Stimulated activated CD4-positive, alpha-beta T cell treated with anti-CD3 and anti-CD28 coated beads, Interleukin-12 subunit alpha, Interleukin-12 subunit beta, amount 100 ng/mL, for 24 hours (primary cell): ENCODE measurements around the gene NDUFA11.

Experiments
- DNase-seq, 2 experiments: peaks; one replicate each; pipeline ENCODE4 v3.0.0-alpha.2; 2020; ENCODE audit warnings: low read depth in 2 of 2

NDUFA11 gene

DNA sequence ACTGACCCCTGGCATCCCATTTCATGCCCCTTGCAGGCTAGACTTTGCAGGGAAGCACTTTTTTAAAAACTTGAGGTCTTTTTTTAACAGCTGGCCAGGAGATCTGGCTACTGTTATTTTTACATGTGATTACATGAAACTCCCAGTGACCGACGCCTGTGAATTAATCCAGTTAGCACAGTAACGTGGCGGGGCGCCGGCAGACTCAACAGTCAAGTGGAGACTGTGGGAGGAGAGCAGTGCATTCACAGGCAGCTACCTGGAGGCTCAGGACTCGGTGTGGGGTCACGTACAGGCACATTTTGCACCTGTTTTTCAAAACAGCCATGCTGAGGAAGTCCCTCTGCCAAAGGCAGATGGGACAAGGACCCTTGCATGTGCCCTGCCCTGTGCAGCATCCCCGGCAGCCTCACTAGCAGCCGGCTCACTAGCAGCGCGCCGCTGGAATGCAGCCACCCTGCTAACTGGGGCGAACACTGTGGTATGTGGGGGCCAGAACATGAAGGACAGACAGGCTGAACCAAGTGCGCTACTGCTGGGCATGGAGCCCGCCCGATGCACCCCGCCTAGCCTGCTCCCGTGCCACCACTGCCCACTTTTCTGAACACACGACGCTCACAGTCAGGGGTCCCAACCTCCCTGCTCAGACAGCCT, 29.1 kb upstream of the NDUFA11 start:
- no peak for DNase-seq

GRCh38 chr19:5932146-5932545, 28.6 kb upstream of the NDUFA11 start:
- DNase-seq: no peak

GRCh38 chr19:5931251-5931650, 27.7 kb upstream of the NDUFA11 start:
- DNase-seq: no peak

DNA sequence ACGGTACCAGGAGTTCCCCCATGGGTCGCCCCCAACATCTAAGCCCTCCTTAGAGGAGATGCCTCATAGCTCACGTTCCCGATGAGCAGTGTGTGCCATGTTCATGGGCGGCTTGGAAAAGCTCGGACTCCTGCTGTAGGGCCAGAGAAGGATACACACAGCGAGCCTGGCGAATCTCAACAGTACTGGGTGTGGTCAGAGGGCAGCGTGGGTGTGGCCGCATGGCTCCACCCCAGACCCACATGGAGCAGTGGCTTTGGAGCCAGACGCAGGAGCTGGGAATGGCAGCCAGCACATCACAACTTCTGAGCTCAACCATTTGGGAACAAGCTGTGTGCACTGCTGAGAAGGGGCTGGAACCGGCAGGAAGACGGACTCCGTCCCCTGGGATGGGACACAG, 26.0 kb upstream of the NDUFA11 start:
- no peak for DNase-seq

DNA sequence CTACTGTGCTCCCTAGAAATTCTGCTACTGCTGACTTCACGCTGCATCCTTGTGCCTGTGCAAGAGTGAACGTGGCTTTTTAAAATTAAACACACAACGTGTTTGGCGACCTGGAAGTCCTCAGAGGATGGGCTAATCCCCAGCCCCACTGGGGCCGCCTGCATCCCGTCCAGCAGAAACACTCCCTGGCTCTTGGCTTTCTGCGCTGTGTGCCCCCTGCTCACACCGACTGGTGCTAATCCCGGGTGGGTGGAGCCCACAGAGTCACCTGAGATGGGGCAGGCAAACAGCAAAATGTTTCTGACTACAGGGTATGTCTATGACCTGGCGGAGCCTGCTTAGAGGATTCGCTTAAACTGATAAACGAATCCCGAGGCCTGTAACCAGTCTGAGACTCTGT, 25.6 kb upstream of the NDUFA11 start:
- no peak for DNase-seq

GRCh38 chr19:5927441-5927821, 23.8 kb upstream of the NDUFA11 start:
- DNase-seq: no peak

- no peak for DNase-seq
These were observed 23.3 kb upstream of the NDUFA11 start for GRCh38 chr19:5926641-5927440.

DNA sequence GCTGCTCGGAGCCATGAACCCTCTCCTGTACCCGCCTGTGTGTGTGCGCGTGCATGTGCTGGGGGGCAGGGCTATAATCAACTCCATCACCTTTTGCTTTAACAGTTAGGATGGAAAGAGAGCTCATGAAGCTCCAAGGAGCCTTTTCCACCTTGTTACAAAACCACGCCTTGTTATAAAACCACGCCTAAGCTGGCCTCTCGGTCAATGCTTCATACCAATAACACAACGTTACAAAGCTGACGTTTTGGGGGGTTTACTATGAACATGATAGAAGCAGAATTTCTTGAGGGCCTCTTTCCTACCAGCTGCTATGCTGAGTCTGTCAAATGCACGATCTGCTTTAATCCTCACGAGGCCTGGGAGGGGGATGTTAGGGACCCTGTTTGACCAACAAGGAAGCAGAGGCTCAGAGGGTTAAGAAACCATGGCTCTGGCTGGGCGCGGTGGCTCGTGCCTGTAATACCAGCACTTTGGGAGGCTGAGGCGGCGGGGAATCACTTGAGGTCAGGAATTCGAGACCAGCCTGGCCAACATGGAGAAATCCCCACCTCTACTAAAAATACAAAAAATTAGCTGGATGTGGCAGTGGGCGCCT, 22.3 kb upstream of the NDUFA11 start:
- no peak for DNase-seq

DNA sequence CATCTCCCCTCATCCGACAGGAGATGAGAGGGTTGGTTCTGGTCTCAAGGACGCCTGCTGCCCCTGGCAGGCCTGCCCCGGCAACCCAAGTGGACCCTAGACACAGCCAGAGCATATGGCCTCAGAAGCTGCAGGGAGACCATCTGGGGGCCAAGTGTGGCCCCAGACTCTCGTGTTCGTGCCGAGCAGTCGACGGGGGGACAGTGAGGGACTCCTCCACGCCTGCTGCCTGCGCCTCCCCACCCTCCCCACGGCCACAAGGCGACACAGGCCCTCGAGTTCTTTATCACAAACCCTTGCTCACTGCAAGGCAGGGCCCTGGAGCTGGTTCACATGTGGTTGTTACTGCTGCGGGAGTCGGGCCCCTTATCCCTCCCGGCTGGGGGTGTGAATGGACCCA, 19.8 kb upstream of the NDUFA11 start:
- no peak for DNase-seq

DNA sequence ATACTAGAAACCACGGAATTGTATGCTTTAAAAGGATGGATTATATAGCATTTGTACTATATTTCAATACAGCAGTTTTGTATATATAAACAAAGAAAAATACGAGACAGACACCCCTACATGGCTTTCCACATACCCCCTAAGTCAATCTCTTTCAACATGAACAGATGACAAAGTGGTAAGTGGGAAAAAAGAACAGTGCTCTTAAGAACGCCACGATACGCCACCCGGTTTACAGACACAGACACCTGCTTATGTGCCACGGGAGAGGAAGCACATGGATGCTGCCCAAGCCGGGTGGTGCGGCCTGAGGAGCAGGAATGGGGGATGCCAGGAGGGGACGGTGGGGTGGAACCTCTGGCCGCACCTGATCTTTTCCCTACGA, 18.6 kb upstream of the NDUFA11 start:
- DNase-seq: no peak

GRCh38 chr19:5921516-5922160, 18.0 kb upstream of the NDUFA11 start:
- DNase-seq: no peak

DNA sequence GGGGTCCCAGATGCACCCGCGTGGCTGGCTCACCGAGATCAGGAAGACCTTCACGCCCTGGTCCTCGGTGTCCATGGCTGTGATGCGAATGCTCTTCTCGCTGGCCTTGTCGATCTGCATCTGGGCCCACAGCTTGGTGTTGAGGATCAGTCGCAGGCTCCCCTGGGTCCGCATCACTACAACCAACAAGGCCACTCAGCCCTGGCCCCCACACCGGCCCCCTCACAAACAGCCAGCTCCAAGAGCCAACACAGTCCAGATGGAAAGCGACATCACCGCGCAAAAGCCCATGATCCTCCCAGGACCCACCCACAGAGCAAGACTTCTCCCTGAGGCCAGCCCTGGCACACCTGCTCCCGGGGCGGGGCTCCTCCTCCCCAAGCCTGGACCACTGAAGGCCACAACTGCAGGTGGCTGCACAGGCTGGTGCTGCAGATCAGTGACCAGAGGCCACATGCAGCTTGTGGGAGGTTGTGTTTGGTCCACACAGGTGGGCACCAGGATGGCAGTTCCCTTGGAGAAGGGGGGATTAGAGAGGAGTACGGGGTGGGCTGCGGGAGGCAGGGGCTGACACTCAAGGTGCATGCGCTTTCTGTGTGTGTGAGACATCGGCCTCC, 15.0 kb upstream of the NDUFA11 start:
- no peak for DNase-seq

DNA sequence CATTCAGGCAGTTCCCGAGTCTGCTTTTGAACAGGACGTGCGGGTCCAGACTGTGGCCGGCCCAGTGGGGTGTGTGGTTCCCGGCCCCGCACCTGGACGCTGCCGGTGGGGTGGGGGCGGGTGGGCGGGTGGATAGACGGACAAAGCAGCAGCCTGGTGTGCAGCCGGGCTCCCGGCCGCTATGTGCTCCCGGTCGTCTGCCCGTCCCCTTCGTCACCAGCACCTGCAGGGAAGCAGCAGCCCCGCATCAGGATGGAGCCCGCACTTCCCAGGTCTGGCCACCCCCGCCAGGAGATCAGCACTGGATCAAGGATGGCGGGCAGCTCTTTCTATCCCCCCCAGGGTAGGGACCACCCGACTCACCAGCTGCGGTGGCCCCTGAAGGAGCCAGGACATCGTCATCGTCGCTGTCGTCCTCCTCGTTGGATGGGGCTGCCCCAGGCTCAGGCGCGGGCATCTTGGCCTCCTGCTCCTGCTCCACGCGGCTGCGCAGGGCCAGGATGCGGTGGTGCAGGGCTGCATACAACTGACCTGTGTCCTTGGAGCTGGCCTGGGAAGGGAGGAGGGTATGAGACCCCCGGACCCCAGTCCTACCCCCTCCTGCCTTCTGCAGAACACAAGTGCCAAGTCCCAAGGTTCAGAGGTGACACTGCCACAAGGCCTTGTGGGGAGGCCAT, 14.0 kb upstream of the NDUFA11 start:
- DNase-seq: no peak

DNA sequence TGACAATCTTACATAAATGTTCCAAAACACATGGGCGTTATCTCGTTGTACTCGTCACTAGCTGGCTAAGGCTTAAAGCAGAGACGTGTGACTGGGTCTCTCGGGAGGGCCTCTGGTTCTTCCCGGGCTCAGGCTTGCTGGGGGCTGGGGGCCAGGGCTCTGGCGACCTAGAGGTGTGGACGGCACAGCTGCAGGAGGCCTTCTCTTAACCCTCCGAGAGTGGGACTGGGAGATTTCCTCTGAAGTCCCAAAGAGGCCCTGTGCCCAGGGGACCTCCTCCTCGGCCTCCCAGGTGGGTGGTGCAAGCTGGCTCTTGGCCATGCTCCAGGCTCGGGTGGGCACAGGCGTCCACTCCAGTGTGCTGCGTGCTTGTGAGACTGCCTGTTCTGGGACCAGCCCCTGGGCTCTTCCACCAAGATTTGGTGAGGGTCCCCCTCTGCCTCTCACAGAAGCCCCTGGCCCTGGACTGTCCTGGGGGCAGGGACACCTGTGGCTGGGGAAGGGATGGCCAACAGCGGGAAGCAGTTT, 12.7 kb upstream of the NDUFA11 start:
- no peak for DNase-seq

DNA sequence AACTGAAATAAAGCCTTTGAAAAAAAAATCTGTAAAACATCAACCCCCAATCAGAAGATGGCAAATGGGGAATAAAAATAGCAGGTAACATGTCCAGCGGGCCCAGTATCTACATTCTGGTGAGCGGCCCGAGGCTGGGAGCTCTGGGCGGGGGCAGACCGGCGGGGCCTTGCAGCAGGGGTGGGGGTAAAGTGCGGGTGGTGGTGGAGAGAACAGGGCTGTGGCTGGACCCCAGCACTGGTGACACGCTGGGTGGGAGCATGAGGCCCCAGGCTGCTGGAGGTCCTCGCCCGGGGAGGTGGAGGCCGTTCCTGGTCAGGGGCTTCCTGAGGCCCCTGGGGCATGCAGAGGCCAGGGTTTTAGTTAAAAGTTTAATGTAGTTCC, 12.2 kb upstream of the NDUFA11 start:
- no peak for DNase-seq

DNA sequence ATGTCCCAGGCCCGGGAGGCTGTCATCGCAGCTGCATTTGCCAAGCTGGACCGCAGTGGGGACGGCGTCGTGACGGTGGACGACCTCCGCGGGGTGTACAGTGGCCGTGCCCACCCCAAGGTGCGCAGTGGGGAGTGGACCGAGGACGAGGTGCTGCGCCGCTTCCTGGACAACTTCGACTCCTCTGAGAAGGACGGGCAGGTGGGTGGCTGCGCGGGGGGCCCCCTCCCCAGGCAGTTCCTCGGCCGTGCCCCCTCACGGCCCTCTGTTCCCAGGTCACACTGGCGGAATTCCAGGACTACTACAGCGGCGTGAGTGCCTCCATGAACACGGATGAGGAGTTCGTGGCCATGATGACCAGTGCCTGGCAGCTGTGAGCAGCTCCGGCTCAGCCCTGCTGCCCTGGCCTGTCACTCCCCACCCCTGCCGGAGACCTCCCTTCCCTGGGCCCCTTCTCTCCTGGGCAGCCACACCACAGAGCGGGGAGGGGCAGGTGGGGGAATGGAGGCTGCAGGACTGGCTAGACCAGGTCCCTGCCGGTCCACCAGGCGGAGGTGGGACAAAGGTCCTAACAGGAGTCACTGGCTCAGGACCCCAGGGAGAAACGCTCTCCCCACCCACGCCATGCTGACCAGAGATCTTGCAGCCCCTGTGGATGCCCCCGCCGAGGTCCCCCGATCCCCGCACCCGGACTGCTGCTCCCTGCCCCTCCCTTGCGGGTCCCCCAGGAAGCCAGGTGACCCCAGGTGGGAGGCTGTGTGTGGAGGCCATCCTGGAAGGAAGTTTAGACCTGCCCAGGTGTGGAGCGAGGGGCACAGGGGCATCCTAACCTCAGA, 11.6 kb upstream of the NDUFA11 start:
- DNase-seq: no peak

GRCh38 chr19:5914358-5914774, 10.8 kb upstream of the NDUFA11 start:
- DNase-seq: no peak

DNA sequence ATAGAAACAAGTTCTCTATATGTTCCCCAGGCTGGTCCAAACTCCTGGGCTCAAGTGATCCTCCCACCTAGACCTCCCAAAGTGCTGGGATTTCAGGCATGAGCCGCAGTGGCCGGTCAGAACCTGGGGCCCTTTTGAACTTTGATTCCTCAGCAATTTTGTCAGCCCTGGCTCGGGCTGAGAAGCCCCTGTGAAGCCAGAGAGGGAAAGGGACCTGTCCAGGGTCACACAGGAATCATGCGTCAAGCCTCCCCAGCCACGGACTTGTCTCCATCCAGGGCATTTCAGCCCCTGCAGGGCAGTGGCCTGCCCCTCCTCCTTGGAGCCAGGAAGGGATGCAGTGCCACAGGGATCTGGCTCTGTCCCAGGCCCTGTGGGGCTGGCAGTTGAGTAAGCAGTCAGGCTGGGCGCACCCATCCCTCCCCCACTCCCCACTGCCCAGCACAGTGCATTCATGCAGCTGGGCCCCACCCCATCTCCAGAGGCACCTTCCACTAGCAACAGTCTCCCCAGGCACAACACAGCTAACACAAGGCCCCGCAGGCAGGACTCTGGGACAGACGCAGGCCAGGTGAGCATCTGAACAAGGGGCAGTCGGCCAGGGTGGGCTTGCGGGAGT, 10.3 kb upstream of the NDUFA11 start, which contains the start of gene CAPS:
CAPS (plus strand) TSS at position 516 of the 619 bp plus-strand sequence. CDS start 153 bp downstream, outside the sequence.
- DNase-seq: no peak

DNA sequence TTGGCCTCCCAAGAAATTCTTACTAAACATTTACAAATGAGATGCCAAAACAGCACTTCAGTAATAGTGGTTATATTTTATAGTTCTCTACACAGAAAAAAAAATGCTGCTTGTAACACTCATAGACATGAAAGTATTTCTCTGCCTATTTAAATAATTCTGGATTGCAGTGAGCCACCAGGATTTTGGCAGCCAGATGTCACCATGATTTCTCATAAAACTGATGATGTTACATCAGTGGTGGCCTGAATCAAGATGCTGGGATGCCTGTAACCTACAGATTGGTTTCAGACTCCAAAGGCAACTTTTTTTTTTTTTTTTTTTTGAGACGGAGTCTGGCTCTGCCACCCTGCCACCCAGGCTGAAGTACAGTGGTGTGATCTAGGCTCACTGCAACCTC, 7.8 kb upstream of the NDUFA11 start:
- no peak for DNase-seq

DNA sequence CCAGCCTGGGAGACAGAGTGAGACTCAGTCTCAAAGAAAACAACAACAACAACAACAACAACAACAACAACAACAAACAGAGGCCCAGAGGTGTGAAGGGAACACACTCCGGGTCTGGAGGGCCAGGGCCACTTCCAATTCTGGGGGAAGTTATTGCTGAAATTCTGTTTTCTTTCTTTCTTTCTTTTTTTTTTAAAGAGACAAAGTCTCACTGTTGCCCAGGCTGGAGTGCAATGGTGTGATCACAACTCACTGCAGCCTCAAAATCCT, 7.0 kb upstream of the NDUFA11 start:
- no peak for DNase-seq
